Transverse colon (tissue), 4 donors: ENCODE results near the gene PDE2A. TPM values are rescaled to one million over a fixed set of nuclear protein-coding genes. Genes with fewer than 3 reads are reported as not detected.

Experiments
- DNase-seq: peaks from one replicate; pipeline ENCODE4 v3.0.0-alpha.2; 2019
- H3K27ac ChIP-seq, 4 donors: fragments of 200-600 bp; sonication (generic); 2 replicates each; pipeline ENCODE4 v1.5.1; 2016 to 2018; ENCODE audit warnings: inconsistent platforms in 4 of 4
- H3K27me3 ChIP-seq: fragments of 200-600 bp; sonication (generic); 2 replicates; pipeline ENCODE4 v1.5.1; 2017; ENCODE audit warnings: inconsistent platforms
- H3K36me3 ChIP-seq, 4 donors: fragments of 200-600 bp; sonication (generic); 2 replicates each; pipeline ENCODE4 v1.5.1; 2017 to 2019; ENCODE audit warnings: inconsistent platforms in 4 of 4
- H3K4me1 ChIP-seq, 4 donors: fragments of 200-600 bp; sonication (generic); 2 replicates each; pipeline ENCODE4 v1.5.1; 2017 to 2020; ENCODE audit warnings: inconsistent platforms in 4 of 4
- H3K4me3 ChIP-seq, 4 donors: fragments of 200-600 bp; sonication (generic); 1 replicate in 1 of 4; 2 replicates in 3 of 4; pipeline versions ENCODE4 v1.5.1 to v1.6.1; 2017 to 2019; ENCODE audit warnings: inconsistent platforms in 4 of 4
- H3K9me3 ChIP-seq, 2 donors: fragments of 200-600 bp; sonication (generic); 2 replicates each; pipeline ENCODE4 v1.5.1; 2017 to 2019; ENCODE audit warnings: inconsistent platforms in 2 of 2
- CTCF ChIP-seq, 5 experiments: fragments of 200-600 bp in 3 of 5; fragments of 450-650 bp in 2 of 5; sonication (generic) in 3 of 5; IDR thresholded peaks; 1 replicate in 2 of 5; 2 replicates in 3 of 5; pipeline ENCODE4 v1.5.1; 2016 to 2017; ENCODE audit warnings: antibody characterized with exemption in 5 of 5, inconsistent platforms in 3 of 5, mild to moderate bottlenecking in 2 of 5, moderate library complexity in 1 of 5
- EP300 ChIP-seq: sonication (generic); formaldehyde crosslinking; IDR thresholded peaks from one replicate; pipeline ENCODE4 v1.6.1; 2017; ENCODE audit warnings: antibody characterized with exemption, low read depth
- POLR2A ChIP-seq: fragments of 450-650 bp; IDR thresholded peaks from one replicate; pipeline ENCODE4 v1.6.1; 2016; ENCODE audit warnings: antibody characterized with exemption, mild to moderate bottlenecking, moderate library complexity
- POLR2AphosphoS5 ChIP-seq, 3 donors: sonication (generic); formaldehyde crosslinking; IDR thresholded peaks; one replicate each; pipeline ENCODE4 v1.6.1; 2016; ENCODE audit warnings: antibody characterized with exemption in 3 of 3
- WGBS, 2 donors: methylation state at CpG; one replicate each; pipeline ENCODE4 v1.1.5; 2018; ENCODE audit warnings: low coverage in 1 of 2; 5-methylcytosine and 5-hydroxymethylcytosine counted together
- in situ Hi-C, 4 donors: fragments of 200-750 bp; cut with MboI; loops; one replicate each; pipeline versions ENCODE4 v1.15.0 to v1.15.1; 2017; ENCODE audit warnings: low sequenced_read_pairs in 3 of 4, low pct_ligation_motif_present in 1 of 4, low pct_unique_long_range_greater_than_20kb in 1 of 4
- intact Hi-C: fragments of 100-400 bp; cut with DNase I; formaldehyde crosslinking; loops from one replicate; pipeline ENCODE4 v1.15.1; 2023; ENCODE audit warnings: low total_unique reads
- total RNA-seq, 4 donors: library from RNA; depleted of rRNA; stranded (reverse); fragments of >200 nt; gene quantifications; one replicate each; pipeline ENCODE4 v1.1.0, GENCODE V29; 2016

PDE2A gene
- total RNA-seq, 4 donors from 2014 or later = 6.6 to 41.9 (median 17.1) TPM

GRCh38 chr11:72616655-72617054 lies 57.6 kb downstream of the PDE2A start:
- intact Hi-C loops (no loop called here), in situ Hi-C loops (no loop called here)
- H3K27me3 ChIP-seq = no peaks in the 10 kb centered on the region

GRCh38 chr11:72615329-72615728 lies 58.9 kb downstream of the PDE2A start:
- Histone ChIP-seq H3K27ac (no peak overlapping the region), H3K4me1 (peaks cover 25 to 39% (median 30%) of the 10 kb centered on the region in 4 donors), H3K27me3 (no peaks in the 10 kb centered on the region), H3K36me3 (no peaks in the 10 kb centered on the region), H3K9me3 (no peaks in the 10 kb centered on the region), H3K4me3 (no peak overlapping the region)
- TF ChIP-seq POLR2AphosphoS5 (IDR thresholded peaks at IDR 0.05) = no peak
- no peak for TF ChIP-seq EP300
- 60 to 73% methylated on average over 1 to 3 of the region's 3 CpGs for whole genome bisulfite sequencing, 2 donors
- intact Hi-C loops = no loop called here
- in situ Hi-C loops = no loop called here
- DNase-seq = no peak

More at GRCh38 chr11:72616655-72617054, 57.6 kb downstream of the PDE2A start:
- H3K4me1 ChIP-seq = peaks cover 25 to 39% (median 30%) of the 10 kb centered on the region in 4 donors
- no peak overlapping the region for H3K4me3 ChIP-seq
- no peak for TF ChIP-seq POLR2A
- no peak for TF ChIP-seq CTCF (IDR thresholded peaks at IDR 0.05)
- TF ChIP-seq POLR2AphosphoS5 (IDR thresholded peaks at IDR 0.05) = no peak
- no peak for TF ChIP-seq EP300
- no peak for DNase-seq
- peak overlapping the region; percentile 64 to 84 (median 82) for H3K27ac ChIP-seq
- 86% methylated on average over 4 of the region's 4 CpGs; no CpG with 5 or more reads in 1 of the 2 donors for WGBS, 2 donors
- H3K36me3 ChIP-seq = no peaks in the 10 kb centered on the region
- no peaks in the 10 kb centered on the region for H3K9me3 ChIP-seq

GRCh38 chr11:72614381-72614780 lies 59.8 kb downstream of the PDE2A start:
- DNase-seq = no peak
- peaks cover 25 to 39% (median 30%) of the 10 kb centered on the region in 4 donors for H3K4me1 ChIP-seq

GRCh38 chr11:72613977-72614376 lies 60.2 kb downstream of the PDE2A start:
- Histone ChIP-seq H3K27ac (no peak overlapping the region), H3K4me1 (peaks cover 25 to 39% (median 30%) of the 10 kb centered on the region in 4 donors), H3K27me3 (no peaks in the 10 kb centered on the region), H3K9me3 (no peaks in the 10 kb centered on the region), H3K4me3 (no peak overlapping the region), H3K36me3 (no peaks in the 10 kb centered on the region)
- no peak for TF ChIP-seq EP300
- no peak for TF ChIP-seq POLR2AphosphoS5 (IDR thresholded peaks at IDR 0.05)
- no peak for TF ChIP-seq POLR2A
- TF ChIP-seq CTCF (IDR thresholded peaks at IDR 0.05) = no peak
- DNase-seq = peak; percentile 34
- intact Hi-C loops = no loop called here
- WGBS, 2 donors = 30% methylated on average over 7 of the region's 7 CpGs; no CpG with 5 or more reads in 1 of the 2 donors
- in situ Hi-C loops = no loop called here

More at GRCh38 chr11:72614381-72614780, 59.8 kb downstream of the PDE2A start:
- intact Hi-C loops (no loop called here), in situ Hi-C loops (no loop called here)
- H3K36me3 ChIP-seq = no peaks in the 10 kb centered on the region
- H3K27me3 ChIP-seq = no peaks in the 10 kb centered on the region
- H3K27ac ChIP-seq = no peak overlapping the region
- H3K9me3 ChIP-seq = no peaks in the 10 kb centered on the region
- H3K4me3 ChIP-seq = no peak overlapping the region
- TF ChIP-seq CTCF (IDR thresholded peaks at IDR 0.05) = no peak
- no peak for TF ChIP-seq EP300
- TF ChIP-seq POLR2AphosphoS5 (IDR thresholded peaks at IDR 0.05) = no peak
- WGBS, 2 donors = 10 to 27% methylated on average over 2 to 6 of the region's 6 CpGs

GRCh38 chr11:72613450-72613849 lies 60.8 kb downstream of the PDE2A start:
- in situ Hi-C loops = no loop called here
- H3K27ac ChIP-seq = no peak overlapping the region
- H3K4me3 ChIP-seq = no peak overlapping the region
- H3K9me3 ChIP-seq = no peaks in the 10 kb centered on the region
- H3K36me3 ChIP-seq = no peaks in the 10 kb centered on the region
- H3K4me1 ChIP-seq = peaks cover 25 to 36% (median 29%) of the 10 kb centered on the region in 4 donors
- no peak for TF ChIP-seq EP300
- no peak for TF ChIP-seq POLR2A
- TF ChIP-seq CTCF (IDR thresholded peaks at IDR 0.05) = no peak
- TF ChIP-seq POLR2AphosphoS5 (IDR thresholded peaks at IDR 0.05) = no peak
- no peaks in the 10 kb centered on the region for H3K27me3 ChIP-seq
- DNase-seq = no peak
- intact Hi-C loops = no loop called here
- 87 to 100% methylated on average over 4 to 10 of the region's 10 CpGs for WGBS, 2 donors
